Ishikawa (cell line): ENCODE measurements around the gene BABAM1.

Experiments
- CEBPB ChIP-seq: IDR thresholded peaks from 2 replicates; pipeline ENCODE4 v1.6.1; 2012
- CREB1 ChIP-seq: IDR thresholded peaks from 2 replicates; pipeline ENCODE4 v1.6.1; 2012; ENCODE audit warnings: low read depth
- EGR1 ChIP-seq: IDR thresholded peaks from 2 replicates; pipeline ENCODE4 v1.6.1; 2012
- EP300 ChIP-seq: IDR thresholded peaks from 2 replicates; pipeline ENCODE4 v1.6.1; 2012; ENCODE audit warnings: borderline replicate concordance
- FOXM1 ChIP-seq: IDR thresholded peaks from 2 replicates; pipeline ENCODE4 v1.6.1; 2012; ENCODE audit warnings: low read depth, borderline replicate concordance
- NFIC ChIP-seq: IDR thresholded peaks from 2 replicates; pipeline ENCODE4 v1.6.1; 2012
- RAD21 ChIP-seq: IDR thresholded peaks from 2 replicates; pipeline ENCODE4 v1.6.1; 2012; ENCODE audit warnings: low read depth
- TAF1 ChIP-seq: IDR thresholded peaks from 2 replicates; pipeline ENCODE4 v1.6.1; 2012; ENCODE audit warnings: low read depth, mild to moderate bottlenecking
- TCF12 ChIP-seq: IDR thresholded peaks from 2 replicates; pipeline ENCODE4 v1.6.1; 2012; ENCODE audit warnings: low read depth
- TEAD4 ChIP-seq: IDR thresholded peaks from 2 replicates; pipeline ENCODE4 v1.6.1; 2012
- YY1 ChIP-seq: IDR thresholded peaks from 2 replicates; pipeline ENCODE4 v1.6.1; 2012; ENCODE audit warnings: low read depth
- ZBTB7A ChIP-seq: IDR thresholded peaks from 2 replicates; pipeline ENCODE4 v1.6.1; 2012; ENCODE audit warnings: low read depth
- TF ChIP-seq, protein P1 (sequence below): IDR thresholded peaks from 2 replicates; pipeline ENCODE4 v1.6.1; 2012; ENCODE audit warnings: low read depth, mild to moderate bottlenecking
- TF ChIP-seq, protein P2 (sequence below): IDR thresholded peaks from 2 replicates; pipeline ENCODE4 v1.6.1; 2012
- TF ChIP-seq, protein P3 (sequence below): IDR thresholded peaks from 2 replicates; pipeline ENCODE4 v1.6.1; 2012

Gene BABAM1

DNA sequence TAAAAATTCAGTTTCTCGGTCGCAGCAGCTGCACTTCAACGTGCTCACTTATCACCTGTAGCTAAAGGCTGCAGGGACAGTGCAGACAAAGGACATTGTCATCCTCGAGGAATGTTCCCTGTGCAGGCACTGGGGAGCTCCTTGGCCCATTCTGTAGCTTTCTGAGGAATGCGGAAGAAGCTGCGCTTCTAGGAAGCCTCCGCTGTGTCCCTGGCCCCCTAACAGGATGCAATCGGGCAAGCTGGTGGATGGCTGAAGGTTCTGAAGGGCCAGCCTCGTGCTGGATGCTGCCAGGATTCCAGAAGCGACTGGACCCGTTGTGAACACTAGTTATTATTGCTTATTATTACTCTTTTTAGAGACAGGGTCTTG lies 59.3 kb downstream of the BABAM1 start:
- TF ChIP-seq ZBTB7A (no peak), EGR1 (no peak), TAF1 (no peak), FOXM1 (no peak), TEAD4 (no peak)

DNA sequence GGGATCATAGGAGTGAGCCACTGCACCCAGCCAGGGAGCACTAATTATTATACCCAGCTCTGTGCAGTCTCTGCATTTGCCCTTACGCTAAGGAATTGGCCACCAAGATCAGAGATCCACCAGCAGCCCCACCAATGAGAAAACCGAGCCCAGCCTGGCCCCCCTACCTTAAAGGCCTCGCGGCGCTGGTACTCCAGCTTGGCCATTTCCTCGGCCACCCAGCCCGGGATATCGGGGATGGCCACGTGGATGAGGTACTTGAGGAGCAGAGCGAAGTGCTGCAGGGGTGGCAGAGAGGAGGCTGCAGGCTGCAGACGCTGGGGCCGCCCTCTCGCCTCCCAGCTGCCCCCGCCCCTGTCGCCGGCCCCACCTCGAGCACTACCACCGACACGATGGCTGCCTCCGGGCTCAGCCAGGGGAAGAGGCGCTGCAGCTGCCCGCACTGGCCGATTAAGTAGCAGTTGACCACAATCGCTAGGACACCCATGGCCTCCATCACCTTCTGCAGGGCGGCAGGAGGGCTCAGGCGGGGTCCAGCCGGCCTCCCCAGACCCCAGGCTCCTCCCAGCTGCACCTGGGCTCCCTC lies 59.9 kb downstream of the BABAM1 start:
- TF ChIP-seq, protein P1, sequence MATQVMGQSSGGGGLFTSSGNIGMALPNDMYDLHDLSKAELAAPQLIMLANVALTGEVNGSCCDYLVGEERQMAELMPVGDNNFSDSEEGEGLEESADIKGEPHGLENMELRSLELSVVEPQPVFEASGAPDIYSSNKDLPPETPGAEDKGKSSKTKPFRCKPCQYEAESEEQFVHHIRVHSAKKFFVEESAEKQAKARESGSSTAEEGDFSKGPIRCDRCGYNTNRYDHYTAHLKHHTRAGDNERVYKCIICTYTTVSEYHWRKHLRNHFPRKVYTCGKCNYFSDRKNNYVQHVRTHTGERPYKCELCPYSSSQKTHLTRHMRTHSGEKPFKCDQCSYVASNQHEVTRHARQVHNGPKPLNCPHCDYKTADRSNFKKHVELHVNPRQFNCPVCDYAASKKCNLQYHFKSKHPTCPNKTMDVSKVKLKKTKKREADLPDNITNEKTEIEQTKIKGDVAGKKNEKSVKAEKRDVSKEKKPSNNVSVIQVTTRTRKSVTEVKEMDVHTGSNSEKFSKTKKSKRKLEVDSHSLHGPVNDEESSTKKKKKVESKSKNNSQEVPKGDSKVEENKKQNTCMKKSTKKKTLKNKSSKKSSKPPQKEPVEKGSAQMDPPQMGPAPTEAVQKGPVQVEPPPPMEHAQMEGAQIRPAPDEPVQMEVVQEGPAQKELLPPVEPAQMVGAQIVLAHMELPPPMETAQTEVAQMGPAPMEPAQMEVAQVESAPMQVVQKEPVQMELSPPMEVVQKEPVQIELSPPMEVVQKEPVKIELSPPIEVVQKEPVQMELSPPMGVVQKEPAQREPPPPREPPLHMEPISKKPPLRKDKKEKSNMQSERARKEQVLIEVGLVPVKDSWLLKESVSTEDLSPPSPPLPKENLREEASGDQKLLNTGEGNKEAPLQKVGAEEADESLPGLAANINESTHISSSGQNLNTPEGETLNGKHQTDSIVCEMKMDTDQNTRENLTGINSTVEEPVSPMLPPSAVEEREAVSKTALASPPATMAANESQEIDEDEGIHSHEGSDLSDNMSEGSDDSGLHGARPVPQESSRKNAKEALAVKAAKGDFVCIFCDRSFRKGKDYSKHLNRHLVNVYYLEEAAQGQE, result no peak
- TF ChIP-seq RAD21 (no peak), EGR1 (no peak), EP300 (no peak), TCF12 (no peak), TEAD4 (no peak)

DNA sequence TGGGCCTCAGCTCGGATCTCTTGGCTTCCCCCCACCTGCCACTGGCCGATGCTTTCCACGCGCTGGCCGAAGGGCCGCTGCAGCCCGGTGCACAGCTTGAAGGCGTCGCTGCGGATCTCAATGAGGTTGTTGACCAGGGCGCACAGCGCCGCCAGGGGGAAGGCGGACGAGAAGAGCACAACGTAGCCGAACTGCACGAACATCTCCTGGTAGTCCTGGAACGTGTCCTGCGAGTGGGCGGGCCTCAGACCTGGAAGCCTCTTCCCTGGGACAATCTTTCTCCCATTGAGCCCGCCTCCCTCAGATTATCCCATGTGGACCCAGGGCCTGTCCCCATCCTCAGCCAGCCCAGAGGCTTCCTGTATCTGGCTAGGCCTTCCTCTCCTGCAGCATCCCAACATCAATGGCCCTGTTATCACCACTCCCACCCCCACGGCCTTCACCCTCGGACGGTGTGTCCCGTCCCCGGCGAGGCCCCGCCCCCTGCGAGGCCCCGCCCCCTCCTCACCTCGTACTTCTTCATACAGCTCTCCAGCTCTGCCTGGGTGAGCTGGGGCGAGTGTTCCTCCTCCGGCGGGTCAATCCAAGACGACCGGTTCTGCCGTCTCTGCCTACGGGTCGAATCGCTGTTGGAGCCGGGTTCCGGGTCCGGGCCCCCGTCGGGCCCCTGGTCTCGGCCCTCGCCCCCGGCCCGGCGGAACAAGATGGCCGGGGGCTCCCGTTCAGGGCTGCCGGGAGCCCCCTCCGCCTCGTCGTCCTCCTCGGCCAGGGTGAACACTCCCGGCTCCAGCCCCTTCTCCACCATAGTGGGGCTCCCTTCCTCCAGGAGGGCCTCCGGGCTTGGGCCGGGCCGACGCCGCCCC lies 60.6 kb downstream of the BABAM1 start:
- no peak for TF ChIP-seq TEAD4
- no peak for TF ChIP-seq EGR1
- no peak for TF ChIP-seq TCF12
- TF ChIP-seq NFIC, result no peak
- TF ChIP-seq CEBPB, result no peak
- no peak for TF ChIP-seq TAF1
- TF ChIP-seq, protein P2, sequence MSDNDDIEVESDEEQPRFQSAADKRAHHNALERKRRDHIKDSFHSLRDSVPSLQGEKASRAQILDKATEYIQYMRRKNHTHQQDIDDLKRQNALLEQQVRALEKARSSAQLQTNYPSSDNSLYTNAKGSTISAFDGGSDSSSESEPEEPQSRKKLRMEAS, result no peak
- no peak for TF ChIP-seq EP300
- TF ChIP-seq, protein P1, result no peak
- TF ChIP-seq, protein P3, sequence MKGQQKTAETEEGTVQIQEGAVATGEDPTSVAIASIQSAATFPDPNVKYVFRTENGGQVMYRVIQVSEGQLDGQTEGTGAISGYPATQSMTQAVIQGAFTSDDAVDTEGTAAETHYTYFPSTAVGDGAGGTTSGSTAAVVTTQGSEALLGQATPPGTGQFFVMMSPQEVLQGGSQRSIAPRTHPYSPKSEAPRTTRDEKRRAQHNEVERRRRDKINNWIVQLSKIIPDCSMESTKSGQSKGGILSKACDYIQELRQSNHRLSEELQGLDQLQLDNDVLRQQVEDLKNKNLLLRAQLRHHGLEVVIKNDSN, result no peak
- TF ChIP-seq CREB1, result no peak
- TF ChIP-seq ZBTB7A, result no peak
- no peak for TF ChIP-seq RAD21
- TF ChIP-seq FOXM1, result no peak
- TF ChIP-seq YY1, result no peak
